ENCODE data around the gene OBP2A.

The OBP2A gene

DNA sequence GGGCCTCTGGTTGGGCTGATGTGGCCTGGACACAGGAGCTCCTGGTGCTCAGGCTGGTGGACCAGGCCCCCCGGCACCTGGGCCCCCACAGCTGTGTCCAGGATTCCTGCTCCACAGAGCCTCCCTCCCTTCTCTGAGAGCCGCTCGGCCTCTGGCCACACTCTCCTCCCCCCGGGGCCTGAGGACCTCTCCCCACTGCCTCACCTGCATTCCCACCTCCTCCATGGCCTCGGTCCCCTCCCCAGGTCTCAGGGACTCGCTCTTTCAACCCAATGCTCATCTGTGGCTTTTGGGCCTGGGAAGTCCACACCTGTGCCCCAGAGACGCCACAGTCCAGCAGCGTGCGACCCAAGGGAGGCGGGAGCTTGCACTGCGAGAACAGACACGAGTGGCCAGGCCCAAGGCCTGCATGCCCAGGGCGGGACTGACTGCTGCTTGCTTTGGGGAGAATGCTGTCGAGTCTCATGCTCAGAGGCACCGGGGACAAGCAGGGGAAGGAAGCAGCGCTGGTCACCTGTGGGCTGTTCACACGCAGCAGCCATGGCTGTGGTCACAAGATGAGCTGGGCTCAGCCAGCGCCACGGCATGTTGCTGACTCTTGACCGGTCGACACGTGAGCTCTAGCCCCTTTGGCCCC lies 30.2 kb downstream of the OBP2A start:
- in situ Hi-C loops (cut with MboI; ENCODE audit: low sequenced_read_pairs): no loop called here

DNA sequence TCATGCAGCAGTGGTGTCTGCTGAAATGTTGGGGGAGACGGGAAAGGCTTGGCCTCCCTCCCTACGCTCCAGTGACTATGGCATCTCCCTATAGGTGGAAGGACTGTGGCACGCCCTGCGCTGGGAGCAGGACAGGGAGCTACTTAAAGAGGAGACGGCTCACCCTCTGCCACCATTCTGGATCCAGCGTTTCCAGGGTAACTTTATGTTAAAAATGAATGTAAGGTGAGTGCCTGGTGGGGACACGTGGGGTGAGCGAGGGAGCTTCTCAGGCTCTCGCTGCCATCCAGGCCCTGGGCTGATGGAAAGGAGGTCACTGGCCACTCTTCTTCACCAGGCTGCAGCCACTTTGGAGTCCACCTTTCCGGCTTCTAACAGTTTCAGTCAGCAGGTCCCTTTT lies 31.3 kb downstream of the OBP2A start:
- in situ Hi-C loops (cut with MboI; ENCODE audit: low sequenced_read_pairs): no loop called here

DNA sequence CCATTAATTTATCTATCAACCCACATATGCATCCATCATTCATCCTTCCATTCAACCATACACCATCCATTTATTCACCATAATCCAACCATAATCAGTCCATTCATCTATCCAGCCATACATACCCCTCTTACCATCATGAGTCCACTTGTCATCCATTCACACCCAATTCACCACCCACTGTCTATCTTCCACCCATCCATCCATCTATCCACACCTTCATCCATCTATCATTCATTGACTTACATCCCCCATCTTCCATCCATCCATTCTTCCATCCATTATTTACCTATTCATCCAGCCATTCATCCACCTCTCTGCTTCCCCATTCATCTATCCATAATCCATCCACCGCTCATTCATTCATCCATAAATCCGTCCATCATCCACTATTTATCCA lies 33.4 kb downstream of the OBP2A start:
- in situ Hi-C loops (cut with MboI; ENCODE audit: low sequenced_read_pairs): no loop called here

DNA sequence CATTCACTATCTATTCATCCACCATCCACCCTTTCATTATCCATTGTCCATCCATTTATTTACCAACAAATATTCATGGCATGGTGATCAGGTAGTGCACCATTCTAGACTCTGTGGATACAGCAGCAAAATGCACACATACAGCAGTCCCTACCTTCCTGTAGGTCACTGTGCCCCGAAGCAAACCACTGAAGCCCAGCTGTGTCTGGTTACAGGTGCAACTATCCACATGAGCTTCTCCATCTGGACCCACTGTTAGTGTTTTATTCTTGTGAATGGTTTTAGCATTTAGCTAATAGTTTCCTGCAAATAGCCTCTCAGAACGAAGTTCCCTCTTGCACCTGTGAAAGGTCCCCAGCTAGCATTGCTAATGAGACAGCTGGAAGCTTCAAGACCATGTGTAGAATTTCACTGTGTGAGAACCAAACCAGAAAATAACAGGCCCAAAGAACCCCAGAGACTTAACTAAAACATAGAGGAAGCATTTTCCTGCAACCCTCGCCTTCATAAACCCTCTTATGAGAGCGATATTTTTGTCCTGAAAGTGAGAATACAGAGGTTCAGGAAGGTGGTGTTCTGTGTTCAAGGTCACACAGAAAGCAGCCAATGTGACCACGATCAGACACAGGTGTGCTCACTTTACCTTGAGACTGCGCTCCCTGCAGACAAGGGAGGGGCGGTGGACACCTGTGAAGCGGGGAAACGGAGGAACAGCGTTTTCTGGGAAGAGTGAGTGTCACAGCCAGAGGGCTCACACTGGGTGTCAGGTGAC lies 34.1 kb downstream of the OBP2A start:
- in situ Hi-C loops (cut with MboI; ENCODE audit: low sequenced_read_pairs): no loop called here

DNA sequence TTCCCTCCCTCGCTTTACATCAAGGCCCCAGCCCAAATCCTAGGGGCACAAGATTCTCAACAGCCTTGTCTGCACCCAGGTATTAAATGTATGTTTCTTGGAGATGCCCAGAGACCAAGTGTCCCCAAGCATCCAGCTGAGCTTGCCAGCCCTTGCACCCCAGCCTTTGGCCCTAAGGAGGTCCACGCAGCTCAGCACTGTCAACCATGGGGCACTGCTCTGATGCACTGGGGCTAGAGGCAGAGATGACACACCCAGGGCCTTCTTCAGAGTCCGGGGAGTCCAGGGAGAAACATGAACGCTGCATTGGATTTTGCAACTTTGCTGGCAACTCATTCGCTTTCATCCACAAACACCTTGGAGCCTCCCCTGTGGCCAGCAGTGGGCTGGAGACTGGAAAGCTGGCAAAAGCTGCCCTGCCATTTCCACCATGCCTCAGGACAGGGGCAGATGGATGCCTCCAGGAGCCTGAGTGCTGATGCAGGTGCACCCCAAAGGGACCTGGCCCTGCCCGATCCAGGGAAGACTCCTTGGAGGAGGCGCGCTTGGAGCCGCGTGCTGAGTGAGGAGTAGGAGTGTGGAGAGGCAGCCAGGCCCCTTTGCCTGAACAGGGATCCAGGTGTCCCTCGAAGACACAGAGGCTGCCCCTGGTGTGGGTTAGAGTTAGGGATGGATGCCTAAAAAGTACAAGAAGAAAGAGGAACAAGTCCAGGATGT lies 34.9 kb downstream of the OBP2A start:
- in situ Hi-C loops (cut with MboI; ENCODE audit: low sequenced_read_pairs): no loop called here

DNA sequence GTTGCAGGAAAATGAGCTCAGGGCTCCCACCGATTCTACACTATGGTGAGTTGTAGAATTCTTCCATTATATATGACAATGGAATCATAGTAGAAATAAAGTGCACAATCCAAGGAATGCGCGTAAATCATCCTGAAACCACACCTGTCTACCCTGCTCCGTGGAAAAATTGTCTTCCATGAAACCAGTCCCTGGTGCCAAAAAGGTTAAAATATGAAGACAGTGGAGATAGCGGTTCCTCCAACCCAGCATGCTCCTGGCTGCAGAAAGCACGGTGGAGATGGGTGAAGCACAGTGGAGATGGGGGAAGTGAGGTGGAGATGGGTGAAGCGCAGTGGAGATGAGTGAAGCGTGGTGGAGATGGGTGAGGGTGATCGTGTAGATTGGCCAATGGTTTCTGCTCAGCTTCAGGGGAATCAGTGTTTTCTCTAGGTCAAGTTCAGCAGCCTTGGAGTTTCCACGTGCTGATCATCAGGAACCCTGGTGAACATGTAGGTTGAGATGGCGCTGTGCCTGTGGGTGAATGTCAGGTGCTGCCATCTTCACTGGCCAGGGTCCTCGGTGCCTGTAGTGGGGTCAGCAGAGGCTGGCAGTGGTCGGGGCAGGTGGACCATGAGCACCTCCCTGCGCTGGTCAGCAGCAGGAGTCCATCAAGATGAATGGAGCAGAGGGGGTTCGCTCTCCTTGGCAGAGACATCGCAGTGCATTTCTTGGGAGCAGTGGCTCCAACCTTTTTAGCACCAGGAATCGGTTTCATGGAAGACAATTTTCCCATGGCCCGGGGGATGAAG lies 35.9 kb downstream of the OBP2A start:
- in situ Hi-C loops (cut with MboI; ENCODE audit: low sequenced_read_pairs): no loop called here

DNA sequence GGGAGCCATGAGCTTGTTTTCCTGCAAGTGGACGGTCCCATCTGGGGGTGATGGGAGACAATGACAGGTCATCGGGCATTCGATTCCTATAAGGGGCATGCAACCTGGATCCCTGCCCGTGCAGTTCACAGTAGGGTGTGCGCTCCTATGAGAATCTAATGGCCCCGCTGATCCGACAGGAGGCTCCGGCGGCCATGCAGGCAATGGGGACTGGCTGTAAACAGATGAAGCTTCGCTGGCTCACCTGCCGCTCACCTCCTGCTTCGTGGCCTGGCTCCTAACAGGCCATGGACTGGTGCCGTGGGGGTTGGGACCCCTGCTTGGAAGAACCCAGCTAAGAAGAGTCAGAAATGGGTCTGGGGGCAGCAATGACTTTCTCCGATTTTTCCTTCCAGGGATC lies 36.6 kb downstream of the OBP2A start:
- in situ Hi-C loops (cut with MboI; ENCODE audit: low sequenced_read_pairs): no loop called here

DNA sequence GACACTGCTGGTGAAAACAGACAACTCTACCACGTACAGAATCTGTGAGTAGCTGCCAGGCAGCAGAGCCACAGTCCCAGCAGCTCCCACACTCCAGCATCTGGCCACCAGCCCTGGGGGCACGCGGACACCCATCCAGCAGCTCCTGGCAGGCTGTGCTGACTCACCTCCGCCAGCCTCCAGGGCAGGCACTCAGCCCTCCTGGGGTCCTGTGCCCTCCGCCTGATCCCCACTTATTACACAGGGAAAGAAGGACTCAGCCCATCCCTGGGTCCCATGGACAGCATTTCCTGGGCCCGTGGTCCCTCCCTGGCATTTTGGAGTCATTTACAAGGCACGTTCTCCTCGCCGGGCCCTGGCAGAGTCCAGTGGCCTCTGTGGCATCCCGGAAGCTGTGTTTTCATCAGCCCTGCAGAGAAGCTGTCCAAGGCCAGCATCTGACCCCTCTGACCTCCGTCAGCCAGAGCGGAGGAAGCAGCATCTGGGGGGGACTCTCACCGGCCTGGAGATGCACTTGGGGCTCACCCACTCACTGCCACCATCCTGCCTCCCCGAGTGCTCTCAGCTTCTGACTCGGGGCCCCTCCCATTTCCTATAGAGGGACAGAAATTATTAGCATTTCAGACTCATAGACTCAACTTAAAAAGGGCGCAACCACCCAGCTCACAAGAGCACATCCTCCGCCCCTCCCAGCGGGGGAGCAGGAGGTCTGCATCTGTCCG lies 37.2 kb downstream of the OBP2A start:
- in situ Hi-C loops (cut with MboI; ENCODE audit: low sequenced_read_pairs): no loop called here

DNA sequence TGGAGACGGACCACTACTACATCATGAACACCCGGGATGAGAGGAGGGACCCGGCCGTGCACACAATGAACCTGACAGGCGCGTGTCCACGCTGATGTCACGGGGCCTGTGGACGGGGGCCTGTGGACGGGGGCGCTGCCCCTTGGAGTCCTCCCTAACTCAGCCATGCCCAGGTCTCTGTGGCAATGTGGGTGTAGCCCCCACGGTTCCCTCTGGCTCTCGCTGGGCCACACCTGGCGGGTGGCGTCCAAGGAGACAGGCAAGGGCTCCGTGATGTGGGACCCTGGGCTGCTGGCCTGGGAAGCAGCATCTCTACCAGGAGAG lies 37.7 kb downstream of the OBP2A start:
- in situ Hi-C loops (cut with MboI; ENCODE audit: low sequenced_read_pairs): no loop called here

DNA sequence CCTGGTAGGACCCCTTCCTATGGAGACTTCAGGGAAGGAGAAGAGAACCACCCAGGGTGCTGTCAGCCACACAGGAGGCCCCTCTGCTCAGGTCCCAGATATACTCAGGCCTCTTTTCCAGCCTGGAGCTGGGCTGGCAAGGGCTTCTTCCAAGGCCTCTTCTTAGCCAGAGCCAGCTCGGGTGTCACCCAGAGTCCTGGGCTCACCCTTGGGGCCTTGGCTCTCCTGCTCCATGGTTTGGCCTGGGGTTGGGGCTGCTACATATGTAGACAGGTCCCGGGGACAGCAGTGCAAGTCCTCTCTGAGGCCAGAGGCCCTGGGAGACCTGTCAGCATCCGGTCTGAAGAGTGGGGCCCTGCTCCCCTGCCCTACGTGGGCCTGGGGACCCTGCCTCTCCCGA lies 38.4 kb downstream of the OBP2A start:
- in situ Hi-C loops (cut with MboI; ENCODE audit: low sequenced_read_pairs): no loop called here

DNA sequence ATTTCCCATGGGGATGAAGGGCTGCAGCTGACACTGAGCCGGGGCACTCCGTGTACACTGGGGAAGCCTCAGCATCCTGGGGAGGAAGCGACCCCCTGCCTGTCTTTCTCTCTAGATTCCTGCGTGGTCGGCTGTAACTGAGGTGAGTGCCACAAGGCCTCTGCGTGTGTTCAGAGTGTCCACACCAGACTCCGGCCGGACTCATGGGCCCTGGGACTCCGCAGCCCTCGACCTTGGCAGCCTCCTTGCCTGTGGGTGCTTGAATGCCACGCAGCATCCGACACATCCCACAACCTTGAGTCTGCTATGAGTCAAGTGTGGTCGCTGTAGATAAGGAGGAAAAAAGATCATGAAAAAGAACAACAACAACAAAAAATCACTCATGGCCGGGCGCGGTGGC lies 39.0 kb downstream of the OBP2A start:
- in situ Hi-C loops (cut with MboI; ENCODE audit: low sequenced_read_pairs): no loop called here

DNA sequence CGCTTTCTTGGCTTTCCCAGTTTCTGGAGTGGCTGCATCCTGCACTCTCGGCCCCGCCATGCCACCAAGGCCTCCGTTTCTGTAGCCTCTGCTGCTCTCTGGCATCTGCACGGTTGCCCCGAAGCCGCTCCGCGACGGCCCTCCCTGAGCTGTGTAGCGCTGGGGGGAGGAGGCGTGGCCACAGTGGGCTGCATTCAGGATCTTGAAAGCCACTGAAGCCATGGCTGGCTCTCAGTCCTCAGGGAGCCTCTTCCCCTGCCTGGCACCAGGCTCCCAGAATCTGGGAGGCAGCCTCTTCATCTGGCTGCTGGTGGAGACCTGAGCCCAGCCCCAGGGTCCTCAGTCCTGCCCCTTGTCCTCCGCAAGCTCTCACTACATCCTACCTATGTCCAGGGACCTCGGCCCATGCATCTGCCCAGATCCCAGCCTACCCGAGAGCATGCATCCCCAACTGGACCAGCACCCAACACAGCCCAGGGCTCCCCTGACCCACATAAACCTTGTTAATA lies 40.7 kb downstream of the OBP2A start:
- in situ Hi-C loops (cut with MboI; ENCODE audit: low sequenced_read_pairs): no loop called here

DNA sequence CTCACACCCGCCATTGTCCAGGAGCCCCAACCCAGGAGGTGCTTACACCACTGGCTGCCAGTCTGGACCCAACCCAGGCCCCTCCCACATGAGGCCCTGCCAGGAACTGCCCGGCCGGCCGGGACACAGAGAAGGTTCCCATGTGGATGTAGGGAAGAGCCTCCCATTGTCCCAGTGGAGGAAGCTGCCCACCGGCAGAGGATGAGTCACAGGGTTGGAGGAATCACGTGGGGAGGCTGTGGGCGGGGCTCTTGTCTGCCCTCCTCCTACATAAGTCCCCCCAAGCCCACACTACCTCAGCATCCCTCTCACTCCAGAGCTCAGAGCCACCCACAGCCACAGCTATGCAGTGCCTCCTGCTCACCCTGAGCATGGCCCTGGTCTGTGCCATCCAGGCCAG lies 41.7 kb downstream of the OBP2A start:
- in situ Hi-C loops (cut with MboI; ENCODE audit: low sequenced_read_pairs): no loop called here

DNA sequence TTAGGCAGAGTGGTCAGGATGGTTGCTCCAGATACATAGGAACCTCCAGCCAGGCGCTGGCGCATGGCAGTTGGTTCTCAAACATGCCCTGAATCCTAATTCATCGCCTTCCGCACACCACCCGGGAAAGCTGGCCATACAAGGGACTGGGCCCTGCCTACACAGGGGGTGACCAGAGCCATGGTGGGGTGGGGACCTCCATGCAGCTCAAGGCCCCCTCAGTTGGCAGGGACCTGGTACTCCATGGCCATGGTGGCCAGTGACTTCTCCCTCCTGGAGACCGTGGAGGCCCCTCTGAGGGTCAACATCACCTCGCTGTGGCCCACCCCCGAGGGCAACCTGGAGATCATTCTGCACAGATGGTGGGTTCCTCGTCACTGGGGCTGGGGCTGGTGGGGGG lies 42.4 kb downstream of the OBP2A start:
- in situ Hi-C loops (cut with MboI; ENCODE audit: low sequenced_read_pairs): no loop called here

DNA sequence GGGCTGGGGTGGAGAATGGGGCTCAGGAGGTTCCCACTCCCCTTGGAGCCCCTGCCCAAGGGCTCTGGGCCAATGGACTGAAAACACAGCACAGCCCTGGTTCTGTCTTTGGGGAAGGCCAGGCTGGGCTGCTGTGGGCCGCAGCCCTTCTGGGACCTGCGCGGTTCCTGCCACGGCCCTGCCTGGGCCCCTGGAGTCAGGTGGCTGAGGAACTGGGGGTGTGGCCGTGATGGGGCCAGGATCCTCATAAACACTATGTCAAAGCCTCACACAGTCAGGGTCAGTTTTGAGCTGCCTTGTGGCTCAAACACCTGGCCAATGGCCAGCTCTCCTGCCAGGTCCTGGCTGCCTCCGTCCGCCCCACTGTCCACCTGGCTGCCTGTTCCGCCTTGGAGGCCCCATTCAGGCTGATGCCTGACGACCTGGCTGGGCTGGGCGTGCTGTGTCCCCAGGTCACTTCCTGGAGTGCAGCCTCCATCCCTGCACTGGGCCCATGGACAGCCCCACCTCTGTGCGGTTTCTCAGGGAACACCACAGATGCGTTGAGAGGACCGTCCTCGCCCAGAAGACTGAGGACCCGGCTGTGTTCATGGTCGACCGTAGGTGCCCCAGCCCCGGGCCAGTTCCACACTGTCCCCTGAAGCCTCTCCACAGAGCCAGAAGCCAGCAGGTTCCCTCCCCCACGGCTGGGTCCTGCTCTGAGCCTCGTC lies 43.1 kb downstream of the OBP2A start:
- in situ Hi-C loops (cut with MboI; ENCODE audit: low sequenced_read_pairs): no loop called here

DNA sequence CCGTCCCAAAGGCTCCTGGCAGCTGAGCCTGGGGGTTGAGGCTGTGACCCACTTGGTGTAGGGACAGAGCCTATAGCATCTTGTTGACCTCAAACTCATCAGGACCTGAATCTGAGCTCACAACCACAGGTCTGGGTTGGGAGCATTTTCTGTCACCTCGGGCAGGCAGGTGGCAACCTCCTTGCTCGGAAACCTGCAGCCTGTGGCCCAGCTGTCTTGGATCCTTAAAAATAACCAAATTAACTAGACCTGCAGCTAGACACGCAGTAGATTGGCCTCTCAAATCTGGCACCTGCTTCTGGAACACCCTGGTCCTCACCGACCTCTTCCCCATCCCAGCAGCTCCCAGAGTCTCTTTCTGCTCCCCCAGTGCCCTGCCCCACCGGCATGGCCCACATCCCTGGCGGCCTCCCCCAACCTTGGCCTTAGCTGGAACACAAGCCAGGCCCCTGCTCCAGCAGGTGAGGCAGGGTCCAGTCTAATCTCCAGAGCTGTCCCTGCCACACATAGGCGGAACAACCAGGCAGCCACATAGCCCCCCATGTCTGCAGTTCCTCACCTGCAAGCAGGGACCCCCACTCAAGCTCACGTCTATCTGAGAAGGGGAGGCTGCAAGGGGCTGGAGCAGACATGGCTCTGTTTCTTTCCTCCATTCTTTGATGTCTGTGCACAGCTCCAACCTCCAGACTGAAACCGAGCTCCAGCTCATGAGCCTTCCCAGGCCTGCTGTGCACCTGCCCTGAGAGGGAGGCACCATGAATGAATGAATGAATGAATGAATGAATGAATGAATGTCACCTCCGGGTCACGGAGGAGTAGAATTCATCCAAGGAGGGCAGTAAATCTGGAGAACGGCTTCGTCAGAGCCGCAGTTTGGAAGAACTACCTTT lies 43.9 kb downstream of the OBP2A start:
- in situ Hi-C loops (cut with MboI; ENCODE audit: low sequenced_read_pairs): no loop called here

DNA sequence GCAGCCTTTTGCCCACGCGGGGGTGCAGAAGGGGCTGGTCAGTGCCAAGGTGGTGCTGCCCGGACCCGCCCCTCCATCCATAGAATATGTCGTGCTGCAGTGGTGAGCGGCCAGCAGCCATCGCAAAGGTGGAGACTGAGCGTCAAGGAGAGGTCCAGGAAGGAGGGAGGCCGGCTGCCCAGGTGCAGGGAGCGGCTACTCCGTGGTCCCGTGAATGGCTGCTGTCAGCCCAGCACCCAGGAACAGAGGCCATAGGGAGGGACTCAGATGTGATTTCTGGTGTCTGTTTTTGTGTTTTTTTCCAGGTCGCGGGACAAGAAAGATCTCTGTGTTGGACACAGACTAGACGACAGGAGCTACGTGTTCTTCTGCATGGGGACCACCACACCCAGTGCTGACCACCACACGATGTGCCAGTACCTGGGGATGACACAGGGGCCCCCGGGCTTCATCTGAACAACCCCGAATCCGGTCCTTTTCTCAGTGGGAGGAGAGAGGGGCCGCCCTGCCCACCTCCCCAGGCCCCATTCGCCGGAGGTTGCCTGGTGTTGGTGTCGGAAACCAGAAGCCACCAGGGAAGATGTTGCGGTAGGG lies 44.7 kb downstream of the OBP2A start:
- in situ Hi-C loops (cut with MboI; ENCODE audit: low sequenced_read_pairs): no loop called here

DNA sequence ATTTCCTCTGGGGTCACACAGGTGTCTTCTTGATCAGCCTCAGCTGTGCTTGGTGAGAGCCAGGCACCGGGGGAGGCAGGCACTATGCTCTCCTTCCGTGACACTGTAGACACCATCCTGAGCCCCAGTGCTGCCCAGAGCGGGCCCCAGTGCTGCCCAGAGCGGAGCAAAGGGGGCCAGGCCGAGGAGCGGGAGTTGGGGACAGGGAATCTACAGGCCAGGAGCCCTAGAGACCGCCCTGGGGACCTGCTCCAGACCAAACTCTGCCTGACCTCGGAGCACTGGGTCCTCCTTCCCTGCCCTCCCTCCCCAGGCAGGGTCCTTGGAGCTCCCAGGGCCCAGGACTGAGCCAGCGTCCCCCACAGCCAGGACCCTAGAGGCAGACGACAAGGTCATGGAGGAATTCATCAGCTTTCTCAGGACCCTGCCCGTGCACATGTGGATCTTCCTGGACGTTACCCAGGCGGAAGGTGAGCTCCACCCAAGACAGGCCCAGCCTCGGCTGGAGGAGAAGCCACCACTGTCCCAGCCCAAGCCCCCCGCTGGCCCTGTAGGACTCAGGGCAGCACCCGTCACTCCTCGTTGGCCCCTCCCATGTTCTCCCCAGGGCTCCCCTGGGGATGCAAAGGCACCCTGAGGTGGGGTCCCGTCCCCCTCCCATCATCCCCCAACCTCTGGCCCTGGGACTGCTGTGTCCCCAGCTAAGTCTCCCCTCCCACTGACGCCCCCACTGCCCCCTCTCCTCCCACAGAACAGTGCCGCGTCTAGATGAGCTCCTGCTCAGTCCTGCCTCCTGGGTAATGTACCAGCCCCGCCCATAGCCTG lies 45.8 kb downstream of the OBP2A start:
- in situ Hi-C loops (cut with MboI; ENCODE audit: low sequenced_read_pairs): no loop called here
